ENCODE measurements around the gene ZDHHC8.
A peak's percentile ranks its signal among the peaks of the same experiment; 100 is the strongest.

Gene ZDHHC8

GRCh38 chr22:20131597-20131858 is at the start of gene ZDHHC8:
ZDHHC8 (plus strand) TSS chr22:20131804; CDS start chr22:20131948, 144 bp downstream.
- DNase-seq (ENCODE audit: low spot score), result no peak

DNA sequence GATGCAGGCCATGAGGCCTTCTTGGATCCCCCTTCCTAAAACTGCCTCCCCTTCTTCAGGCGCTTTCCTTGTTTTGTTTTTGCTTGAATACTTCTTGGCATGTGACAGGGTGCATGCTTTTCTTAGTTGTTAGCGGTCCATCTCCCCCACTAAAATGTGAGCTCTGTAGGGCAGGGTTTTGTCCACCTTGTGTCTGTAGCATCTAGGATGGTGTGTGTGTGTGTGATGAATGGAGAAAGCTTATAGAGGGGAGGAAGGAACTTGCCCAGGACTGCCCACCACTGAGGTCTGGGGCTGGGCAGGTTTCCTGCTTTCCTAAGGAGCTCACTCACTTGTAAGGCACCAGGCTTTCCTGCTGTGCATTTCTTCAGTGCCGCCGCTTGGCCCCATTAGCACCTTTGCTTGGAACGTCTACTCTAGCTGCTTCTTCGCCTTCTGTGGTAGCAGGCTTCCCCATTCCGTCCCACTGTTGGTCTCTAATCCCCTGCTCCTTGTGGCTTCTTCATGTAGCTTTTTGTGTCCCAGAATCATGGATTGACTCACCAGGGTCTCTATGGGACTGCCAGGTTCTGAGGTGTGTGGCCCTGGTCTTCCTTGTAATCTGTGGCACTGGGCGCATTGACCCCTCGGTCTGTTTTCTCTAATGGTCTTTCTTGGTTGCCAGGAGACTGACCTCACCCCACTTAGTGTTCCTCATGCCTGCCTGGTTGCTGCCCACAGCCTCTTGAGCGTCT is 48.3 kb upstream of the ZDHHC8 start:
- no peak for DNase-seq (ENCODE audit: low spot score)

- no peak for DNase-seq (ENCODE audit: low spot score)
These were observed 47.6 kb upstream of the ZDHHC8 start for GRCh38 chr22:20083891-20084546.

DNA sequence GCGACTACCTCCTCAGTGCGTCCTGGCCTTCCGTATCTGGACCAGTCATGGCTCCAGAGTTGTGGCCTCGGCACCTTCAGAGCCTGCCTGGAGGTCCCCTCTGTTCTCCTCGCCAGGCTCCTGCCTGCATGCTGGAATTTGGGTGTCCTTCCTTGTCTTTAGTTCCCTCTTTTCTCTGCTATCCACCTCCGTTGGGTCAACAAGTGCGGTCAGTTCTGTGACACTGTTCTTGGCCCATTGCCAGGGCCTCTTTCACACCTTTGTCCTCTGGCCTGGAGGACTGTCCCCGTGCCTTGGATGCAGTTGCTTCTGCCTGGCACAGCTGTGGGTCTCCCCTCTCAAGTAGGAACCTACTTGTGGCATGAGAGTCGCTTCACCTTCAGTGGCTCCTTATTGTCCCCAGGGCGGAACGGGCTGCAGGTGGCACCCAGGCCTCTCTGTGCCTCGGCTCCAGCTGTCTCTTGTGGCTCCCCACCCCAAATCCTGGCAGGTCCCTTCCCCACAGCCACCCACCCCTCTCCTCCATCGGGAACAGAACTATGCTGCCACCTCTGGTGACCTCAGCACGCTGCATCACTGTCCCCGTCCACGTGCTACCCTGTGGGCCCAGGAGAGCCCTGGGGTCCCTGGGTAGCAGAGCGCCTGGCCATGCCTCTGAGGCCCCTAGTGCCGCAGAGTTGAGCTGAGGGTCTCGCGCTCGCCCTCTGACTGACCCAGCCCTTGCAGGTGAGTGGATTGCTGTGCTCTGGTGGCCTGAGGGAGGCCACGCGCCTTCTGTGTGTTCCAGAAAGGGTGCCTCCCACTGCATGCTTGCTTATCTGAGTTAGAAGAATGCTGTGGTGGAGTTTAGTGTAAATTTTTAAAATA is 46.8 kb upstream of the ZDHHC8 start:
- peak; percentile 51 for DNase-seq (ENCODE audit: low spot score)

DNA sequence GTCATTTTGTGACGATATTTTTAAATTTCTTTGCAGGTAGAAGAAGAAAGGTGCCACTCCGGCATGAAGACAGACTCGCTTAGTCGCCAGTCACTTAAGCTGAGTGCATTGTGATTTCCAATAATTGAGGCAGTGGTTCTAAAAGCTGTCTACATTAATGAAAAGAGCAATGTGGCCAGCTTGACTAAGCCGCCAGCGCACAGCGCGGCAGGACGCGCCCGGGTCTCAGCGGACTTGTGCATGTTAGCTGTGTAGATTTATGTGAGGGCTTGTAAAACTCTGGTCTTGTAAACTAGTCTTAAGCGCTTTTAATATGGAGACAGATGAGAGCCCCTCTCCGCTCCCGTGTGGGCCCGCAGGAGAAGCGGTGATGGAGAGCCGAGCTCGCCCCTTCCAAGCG is 46.0 kb upstream of the ZDHHC8 start:
- no peak for DNase-seq (ENCODE audit: low spot score)

DNA sequence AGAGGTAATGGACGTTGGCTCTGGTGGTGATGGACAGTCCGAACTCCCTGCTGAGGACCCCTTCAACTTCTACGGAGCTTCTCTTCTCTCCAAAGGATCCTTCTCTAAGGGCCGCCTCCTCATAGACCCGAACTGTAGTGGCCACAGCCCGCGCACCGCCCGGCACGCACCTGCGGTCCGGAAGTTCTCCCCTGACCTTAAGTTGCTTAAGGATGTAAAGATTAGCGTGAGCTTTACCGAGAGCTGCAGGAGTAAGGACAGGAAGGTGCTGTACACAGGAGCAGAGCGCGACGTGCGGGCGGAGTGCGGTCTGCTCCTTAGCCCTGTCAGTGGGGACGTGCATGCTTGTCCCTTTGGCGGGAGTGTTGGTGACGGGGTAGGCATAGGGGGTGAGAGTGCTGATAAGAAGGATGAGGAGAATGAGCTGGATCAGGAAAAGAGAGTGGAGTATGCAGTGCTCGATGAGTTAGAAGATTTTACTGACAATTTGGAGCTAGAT is 45.5 kb upstream of the ZDHHC8 start:
- DNase-seq (ENCODE audit: low spot score), result no peak

DNA sequence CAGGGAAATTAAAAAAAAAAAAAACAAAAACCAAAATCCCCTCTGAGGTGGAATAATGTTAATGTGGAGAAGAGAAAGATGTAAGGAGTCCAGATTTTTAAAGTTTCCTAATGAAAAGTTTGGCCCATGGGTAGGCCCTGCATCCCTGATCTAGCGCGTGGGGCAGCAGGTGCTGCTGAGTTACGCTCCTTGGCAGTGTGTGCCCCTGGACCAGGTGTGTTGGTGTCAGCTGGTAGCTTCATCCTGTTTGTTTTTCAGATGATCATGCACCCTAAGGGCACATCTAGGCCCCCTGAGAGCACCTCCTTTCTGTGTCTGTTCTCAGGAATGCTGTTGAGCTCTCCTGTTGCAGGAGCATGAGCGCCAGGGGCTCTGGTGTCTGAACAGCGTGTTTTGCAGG is 44.8 kb upstream of the ZDHHC8 start:
- no peak for DNase-seq (ENCODE audit: low spot score)

DNA sequence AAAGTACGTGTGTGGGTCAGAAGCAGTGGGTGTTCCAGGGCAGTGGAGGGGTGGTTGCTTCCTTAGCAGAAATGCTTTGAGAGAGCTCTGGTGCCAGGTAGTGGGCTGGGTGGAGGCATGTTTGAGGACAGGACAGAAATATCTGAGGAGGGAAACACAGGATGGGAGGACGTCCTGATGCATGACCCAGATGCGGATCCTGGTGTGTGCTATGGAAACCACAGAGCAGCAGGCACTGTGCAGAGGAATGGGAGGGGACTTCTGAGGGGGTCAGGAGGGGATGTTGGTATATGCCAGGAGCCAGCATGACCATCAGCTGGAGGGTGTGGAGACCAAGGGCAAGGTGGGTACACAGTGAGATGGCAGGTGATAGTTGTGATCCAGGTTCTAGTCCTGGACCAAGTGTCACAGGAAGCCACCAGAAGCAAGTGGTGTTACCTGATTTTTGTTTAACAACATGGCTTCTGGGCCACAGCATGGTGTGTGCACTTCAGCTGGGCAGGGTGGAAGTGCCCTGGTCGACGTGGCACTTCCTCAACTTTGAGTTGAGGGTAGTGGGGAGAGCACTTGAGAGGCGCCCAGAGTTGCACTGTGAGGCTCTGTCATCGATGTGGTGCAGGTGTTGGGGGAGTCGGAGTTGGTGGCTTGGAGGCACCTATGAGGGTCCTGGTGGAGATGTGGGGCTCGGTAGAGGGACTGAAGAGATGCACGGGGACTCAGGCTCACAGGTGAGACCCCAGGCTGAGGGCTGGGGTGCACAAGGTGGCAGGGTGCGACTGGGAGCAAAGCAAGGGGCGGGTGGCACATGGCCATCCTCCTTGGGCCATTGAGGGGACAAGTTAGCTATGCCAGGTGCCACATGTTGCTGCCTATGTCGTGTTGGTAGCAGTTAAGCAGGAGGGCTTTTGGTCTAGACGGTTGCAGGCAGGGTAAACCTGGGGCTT is 44.0 kb upstream of the ZDHHC8 start:
- no peak for DNase-seq (ENCODE audit: low spot score)

GRCh38 chr22:20088263-20088648 is 43.3 kb upstream of the ZDHHC8 start:
- no peak for DNase-seq (ENCODE audit: low spot score)

GRCh38 chr22:20089226-20089976 is 42.2 kb upstream of the ZDHHC8 start:
- no peak for DNase-seq (ENCODE audit: low spot score)

GRCh38 chr22:20089977-20090729 is 41.5 kb upstream of the ZDHHC8 start:
- DNase-seq (ENCODE audit: low spot score), result no peak

- DNase-seq (ENCODE audit: low spot score), result no peak
These were observed 40.8 kb upstream of the ZDHHC8 start for GRCh38 chr22:20090730-20091240.

DNA sequence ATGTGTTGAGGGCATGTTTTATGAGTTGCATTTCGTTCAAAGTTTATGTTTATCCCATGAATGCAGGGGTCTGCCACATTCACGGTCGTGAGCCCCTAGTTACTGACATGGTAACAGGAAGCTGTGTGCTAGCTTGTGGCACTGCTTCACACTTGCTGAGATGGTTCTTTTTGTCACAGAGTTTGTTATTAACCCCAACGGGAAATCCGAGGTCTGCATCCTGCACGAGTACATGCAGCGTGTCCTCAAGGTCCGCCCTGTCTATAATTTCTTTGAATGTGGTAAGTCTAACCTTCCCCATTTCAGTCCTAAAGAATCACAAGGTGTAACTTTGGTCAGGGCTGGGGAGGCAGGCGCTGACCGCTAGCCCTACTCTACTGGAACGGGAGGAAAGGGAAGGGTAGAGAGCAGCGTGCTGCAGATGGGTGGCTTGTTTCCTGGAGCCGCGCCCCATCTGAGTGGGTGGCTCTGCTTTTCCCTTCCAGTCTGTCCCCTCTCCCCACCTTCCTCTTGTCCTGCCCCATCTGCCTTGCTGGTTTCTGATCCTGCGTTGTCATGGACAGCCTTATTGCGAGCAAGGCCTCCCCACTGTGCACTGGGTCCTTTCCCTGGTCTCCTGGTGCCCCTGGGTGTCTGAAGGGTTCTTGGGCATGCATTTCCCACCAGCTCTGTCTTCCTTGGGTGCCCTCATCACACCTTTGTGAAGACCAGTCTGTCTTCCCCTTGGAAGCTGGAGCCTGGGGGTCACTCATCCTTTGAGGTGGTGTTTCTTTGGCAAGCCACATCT is 39.7 kb upstream of the ZDHHC8 start:
- no peak for DNase-seq (ENCODE audit: low spot score)

DNA sequence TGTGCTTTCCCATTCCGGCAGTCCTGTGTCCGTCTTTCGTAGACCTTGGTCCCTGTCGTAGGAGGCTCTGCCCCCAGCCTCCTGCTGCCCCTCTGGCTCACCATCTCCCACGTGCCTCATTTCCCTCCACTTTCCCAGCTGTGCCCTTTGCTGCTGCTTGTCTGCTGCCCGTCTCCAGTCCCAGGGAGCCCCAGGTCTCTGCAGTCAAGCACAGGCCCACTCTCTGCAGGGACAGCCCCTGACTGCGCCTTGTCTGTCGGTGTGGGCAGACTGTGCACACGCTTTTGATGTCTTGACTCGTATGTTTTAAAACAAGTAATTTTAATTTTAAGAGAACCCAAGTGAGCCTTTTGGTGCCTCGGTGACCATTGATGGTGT is 39.1 kb upstream of the ZDHHC8 start:
- DNase-seq (ENCODE audit: low spot score), result no peak

DNA sequence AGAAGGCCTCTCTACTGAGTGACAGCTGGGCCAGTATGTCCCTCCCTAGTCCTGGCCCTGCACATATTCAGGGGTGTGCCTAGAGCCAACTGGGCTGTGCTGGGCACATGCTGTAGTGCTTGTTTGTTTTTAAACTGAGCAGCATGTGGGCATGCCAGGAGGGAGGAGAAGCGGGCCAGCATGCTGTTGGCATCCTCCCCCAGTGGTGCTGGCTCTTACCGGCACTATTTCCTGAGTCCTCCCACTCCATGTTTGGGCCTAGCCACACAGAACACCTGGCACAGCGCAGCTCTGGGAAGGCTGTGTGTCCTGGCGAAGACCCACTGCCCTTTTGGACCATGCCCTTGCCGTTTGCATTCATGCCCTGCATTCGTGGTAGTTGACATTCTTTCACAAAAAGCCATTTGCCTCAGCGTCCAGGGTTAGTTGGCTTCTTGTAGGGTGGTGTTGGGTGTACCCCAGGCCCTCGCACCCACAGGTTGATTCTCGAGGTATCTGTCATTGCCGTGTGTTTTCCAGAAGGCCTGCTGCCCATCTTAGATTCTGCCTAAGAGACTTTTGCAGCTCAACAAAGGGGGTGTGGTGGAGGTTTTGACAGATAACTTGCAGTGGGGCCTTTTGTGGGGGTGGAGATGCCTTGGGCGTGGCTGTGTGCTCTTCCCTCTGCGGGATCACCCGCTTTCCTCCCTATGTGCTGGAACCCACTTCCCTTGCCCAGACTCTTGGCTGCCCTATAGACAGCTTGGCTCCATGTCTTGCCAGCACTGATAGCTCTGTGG is 38.0 kb upstream of the ZDHHC8 start:
- DNase-seq (ENCODE audit: low spot score), result no peak

- no peak for DNase-seq (ENCODE audit: low spot score)
These were observed 37.3 kb upstream of the ZDHHC8 start for GRCh38 chr22:20094197-20094807.

DNA sequence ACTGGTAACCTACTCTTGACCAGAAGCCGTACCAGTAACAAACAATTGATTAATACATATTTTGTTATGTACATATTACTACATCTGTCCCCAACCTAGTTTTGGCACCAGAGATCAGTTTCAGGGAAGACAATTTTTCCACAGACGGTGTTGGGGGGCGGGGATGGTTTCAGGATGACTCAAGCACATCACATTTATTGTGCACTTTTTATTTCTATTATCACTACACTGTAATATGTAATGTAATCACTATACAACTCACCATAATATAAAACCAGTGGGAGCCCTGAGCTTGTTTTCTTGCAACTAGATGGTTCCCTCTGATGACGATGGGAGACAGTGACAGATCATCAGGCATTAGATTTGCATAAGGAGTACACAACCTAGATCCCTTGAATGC is 36.1 kb upstream of the ZDHHC8 start:
- DNase-seq (ENCODE audit: low spot score), result no peak

Measured in HuH-7.5 (cell line).